Kidney epithelial cell (primary cell): Measurements from ENCODE around the gene SEC61A1. TPM values are rescaled to one million over a fixed set of nuclear protein-coding genes. Genes with fewer than 3 reads are reported as not detected.

Experiments
- DNase-seq: peaks from one replicate; pipeline ENCODE4 v3.0.0-alpha.2; 2010; ENCODE audit warnings: low read depth
- H3K27me3 ChIP-seq: 2 replicates; pipeline ENCODE4 v1.6.0; 2011; ENCODE audit warnings: low read length; ENCODE audit not compliant: control insufficient read depth, insufficient read depth
- H3K36me3 ChIP-seq: 2 replicates; pipeline ENCODE4 v1.5.1; 2011; ENCODE audit warnings: low read length; ENCODE audit not compliant: control insufficient read depth, insufficient read depth
- H3K4me3 ChIP-seq: 2 replicates; pipeline ENCODE4 v1.5.1; 2011; ENCODE audit warnings: low read depth, mild to moderate bottlenecking, control low read depth, low read length
- CTCF ChIP-seq: IDR thresholded peaks from 2 replicates; pipeline ENCODE4 v1.5.1; 2011; ENCODE audit warnings: mild to moderate bottlenecking, moderate library complexity, low read length, control low read depth, inconsistent platforms; ENCODE audit not compliant: insufficient read depth, poor library complexity, severe bottlenecking
- total RNA-seq: library from RNA; depleted of rRNA; stranded (reverse); fragments of >200 nt; gene quantifications from 2 replicates; pipeline ENCODE4 v1.2.3, GENCODE V29; 2015

Gene SEC61A1
- total RNA-seq, 1 donor from 2014 or later, result 350 TPM

DNA sequence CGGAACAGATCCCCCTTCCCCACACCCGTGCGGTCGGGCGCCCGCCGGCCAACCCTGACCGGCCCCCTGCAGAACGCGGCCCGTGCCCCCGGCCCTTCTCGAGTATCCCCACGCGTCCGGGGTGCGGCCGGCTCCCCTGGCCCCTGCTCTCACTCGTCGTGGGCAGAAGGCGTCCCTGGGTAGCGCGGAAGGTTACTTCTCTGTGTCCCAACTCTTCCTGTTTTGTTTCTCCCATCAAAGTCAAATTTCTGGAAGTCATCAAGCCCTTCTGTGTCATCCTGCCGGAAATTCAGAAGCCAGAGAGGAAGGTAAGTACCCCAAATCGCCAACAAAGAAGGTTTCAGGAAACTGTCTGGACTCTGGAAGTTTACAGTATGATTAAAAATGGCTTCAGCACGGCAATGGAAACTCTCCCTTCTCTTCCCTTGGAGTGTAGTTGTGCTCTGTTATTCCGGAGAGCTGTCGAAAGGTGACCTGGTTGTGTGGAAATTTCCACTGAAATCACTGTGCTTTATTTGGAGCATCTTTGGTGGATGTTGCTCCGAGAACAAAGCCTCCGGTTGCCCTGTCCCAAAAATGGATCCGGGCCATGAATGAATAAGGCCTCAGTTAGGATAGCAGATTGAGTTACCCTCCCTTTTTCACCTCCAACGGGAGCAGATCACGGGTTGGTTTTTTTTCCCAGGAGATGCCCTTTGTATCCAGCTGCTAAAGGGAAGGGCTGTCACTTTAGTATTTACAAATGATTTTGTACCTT, 536 bp downstream of the SEC61A1 start:
- Histone ChIP-seq H3K27me3 (no peaks in the 10 kb centered on the region), H3K4me3 (peak overlapping the region; percentile 97), H3K36me3 (peaks cover 4% of the 10 kb centered on the region)
- TF ChIP-seq CTCF, result no peak
- DNase-seq, result no peak

DNA sequence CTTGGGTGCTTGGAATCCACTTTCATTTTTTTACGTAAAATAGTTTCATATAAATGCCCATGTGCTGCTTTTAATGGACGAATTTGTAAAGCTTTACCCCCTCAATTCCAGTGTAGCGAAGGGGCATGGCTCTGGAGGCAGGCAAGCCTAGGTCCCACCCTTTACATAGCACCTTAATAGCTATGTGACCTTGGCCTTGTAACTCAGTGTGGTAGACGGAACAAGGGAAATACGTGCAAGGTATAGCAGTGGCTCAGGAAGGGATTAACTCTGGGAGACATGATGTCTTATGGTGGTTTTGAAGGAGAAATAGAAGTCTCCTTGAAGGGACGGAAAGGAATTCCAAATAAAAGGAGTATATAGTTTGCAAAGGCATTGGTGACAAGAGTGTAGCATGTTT, 1.4 kb downstream of the SEC61A1 start:
- TF ChIP-seq CTCF, result no peak
- peaks cover 4% of the 10 kb centered on the region for H3K36me3 ChIP-seq
- no peaks in the 10 kb centered on the region for H3K27me3 ChIP-seq
- DNase-seq, result no peak
- peak overlapping the region; percentile 97 for H3K4me3 ChIP-seq

DNA sequence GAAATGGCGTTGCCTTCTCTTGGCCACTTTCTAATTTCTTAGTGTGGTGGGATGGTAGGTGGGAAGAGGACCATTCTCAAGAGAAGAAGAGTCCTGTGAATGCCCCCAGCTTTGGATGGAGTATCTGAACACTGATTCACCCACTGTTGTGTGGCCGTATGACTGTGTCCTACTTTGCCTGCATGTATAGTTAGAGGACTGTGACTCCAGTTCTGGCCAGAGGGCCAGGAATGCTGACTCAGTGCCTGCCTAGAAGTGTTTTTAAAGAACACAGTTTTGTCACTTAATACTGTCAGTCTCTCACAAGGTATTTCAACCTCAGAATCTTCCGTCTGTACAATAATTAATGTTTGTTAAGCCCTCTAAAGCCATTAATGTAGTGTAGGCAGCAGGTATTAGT, 2.1 kb downstream of the SEC61A1 start:
- no peak for TF ChIP-seq CTCF
- Histone ChIP-seq H3K27me3 (no peaks in the 10 kb centered on the region), H3K4me3 (no peak overlapping the region), H3K36me3 (peaks cover 4% of the 10 kb centered on the region)
- no peak for DNase-seq

DNA sequence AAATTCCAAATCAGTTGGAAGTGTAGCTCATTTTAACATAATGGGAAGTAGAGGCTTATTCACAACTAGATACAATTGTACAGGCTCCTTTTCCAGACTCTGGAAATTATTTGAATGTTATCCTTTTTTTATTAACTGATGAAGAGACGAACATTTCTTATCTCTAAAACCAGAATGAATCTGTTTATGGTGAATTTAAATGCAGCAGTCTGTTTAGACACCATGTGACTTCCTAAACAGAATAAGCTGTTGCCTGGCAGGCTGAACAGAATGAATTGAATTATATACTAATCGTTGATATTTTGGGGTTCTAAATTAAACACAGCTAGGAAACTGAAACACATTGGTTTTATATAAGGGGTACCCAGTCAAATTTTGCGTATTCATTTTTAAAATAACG, 4.0 kb downstream of the SEC61A1 start:
- Histone ChIP-seq H3K4me3 (no peak overlapping the region), H3K27me3 (no peaks in the 10 kb centered on the region), H3K36me3 (peaks cover 4% of the 10 kb centered on the region)
- DNase-seq, result no peak
- no peak for TF ChIP-seq CTCF

DNA sequence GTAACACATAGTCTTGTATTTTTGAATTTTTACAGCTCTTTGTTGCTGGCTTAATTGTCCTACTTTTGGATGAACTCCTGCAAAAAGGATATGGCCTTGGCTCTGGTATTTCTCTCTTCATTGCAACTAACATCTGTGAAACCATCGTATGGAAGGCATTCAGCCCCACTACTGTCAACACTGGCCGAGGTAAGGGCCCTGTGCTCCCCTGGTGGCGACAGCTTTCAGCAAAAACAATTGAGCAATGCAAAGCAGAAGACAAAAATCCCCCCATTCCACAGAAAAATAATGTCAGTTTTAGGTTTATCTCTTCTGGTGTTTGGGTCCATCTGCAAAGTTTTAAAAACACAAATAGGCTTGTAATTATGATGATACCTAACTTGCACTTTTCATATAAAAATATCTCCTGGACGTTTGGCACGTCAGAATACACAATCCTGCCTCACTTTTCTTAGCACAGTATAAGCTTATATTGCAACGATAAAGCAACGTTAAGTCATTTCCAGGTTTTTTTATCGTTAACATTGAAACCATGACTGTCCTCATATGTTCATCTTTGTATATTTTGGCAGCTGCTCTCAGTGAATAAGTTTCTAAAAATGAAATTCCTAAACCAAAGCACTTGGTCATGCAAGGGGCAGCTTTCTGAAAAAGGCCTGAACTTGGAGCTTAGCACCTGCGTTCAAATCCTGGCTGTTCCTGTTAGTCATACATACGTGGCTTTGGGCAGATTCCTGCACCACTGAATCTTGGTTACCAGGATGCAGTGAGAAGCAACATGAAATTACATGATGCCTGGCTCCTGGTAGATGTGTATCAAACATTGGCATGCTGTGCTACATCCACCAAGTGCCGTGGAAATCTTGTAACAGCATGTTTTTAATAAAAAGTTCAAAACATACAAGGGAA, 8.5 kb downstream of the SEC61A1 start:
- Histone ChIP-seq H3K27me3 (no peaks in the 10 kb centered on the region), H3K36me3 (peaks cover 2% of the 10 kb centered on the region), H3K4me3 (no peak overlapping the region)
- no peak for DNase-seq
- TF ChIP-seq CTCF, result no peak
